HG03159 (cell line): ENCODE results near the gene CELF4.

Experiments
- ATAC-seq: cut with Tn5 transposase; IDR thresholded peaks from one replicate; pipeline ENCODE4 v1.9.1; 2021; ENCODE audit warnings: mild to moderate bottlenecking, moderate library complexity; ENCODE audit not compliant: unreplicated experiment

The CELF4 gene

DNA sequence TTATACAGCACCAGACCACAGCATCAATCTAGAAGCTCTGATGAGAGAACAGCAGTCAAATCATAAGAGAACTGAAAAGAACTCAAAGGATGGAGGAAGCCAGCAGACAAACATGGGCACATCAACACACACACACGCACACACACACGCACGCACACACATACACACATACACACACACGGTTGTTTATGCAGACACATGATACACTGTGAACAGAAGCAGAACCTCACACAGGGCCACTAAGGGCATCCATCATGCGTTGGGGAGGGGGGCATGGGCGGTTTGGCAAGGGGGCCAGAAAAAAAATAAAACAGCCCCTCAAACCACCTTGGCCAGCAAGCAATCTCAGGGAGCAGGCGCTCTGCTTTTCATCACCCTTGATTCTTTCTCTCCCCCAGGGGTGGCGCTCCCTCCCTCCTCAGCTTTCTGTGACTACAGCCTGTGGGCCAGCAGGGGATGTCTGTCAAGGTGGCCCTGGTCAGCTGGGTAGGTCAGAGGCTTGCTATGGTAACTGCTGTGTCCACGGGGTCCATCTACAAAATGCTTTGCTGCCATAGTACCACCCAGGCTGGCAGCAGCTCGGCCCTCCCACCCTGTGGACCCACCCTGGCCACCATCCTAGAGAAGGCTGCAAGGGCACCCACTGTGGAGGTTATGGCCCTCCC is 318.0 kb downstream of the CELF4 start:
- ATAC-seq, result no peak

DNA sequence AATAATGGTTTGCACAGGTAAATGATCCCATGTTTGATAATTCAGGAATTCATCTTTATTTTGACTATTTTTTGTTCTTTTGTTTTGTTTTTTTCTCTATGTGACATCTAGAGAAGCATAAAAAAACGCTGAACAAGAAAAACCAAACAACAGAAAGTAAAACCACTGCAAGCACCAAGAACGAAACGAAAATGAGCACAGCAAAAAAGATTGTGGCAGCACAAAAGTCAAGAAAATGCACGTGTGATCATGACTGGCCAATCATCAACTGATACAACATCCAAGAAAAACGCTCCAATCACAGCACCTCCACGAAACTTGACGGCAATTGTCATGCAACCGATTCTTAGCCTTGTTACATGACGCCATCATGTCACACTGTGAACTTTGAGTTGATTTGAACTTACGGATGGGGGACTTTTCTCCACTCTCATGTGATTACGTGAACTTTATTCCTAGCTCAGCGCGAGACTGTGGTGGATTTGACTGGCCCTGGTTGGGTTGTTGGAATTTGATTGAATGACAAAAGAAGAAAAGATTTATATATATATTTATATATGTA is 318.7 kb downstream of the CELF4 start:
- no peak for ATAC-seq

DNA sequence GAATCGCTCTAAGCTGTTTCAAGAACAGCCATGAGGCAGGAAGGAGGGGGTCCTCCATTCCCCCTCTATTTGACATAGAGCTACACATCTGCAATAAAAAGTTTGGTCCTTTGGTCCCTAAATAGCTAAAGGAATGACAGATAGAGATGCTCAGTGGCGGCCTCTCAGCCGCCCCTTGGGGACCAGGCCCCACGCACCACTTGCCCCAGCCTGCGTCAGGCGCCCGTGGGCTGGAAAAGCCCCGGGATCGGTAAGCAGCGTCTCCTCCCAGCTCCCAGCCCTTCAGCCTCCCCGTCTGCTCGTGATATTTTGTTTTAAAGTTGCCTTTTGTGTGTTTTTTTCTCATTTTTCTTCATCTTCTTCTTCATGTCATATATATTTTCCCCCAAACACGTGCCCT is 321.0 kb downstream of the CELF4 start:
- ATAC-seq, result no peak

DNA sequence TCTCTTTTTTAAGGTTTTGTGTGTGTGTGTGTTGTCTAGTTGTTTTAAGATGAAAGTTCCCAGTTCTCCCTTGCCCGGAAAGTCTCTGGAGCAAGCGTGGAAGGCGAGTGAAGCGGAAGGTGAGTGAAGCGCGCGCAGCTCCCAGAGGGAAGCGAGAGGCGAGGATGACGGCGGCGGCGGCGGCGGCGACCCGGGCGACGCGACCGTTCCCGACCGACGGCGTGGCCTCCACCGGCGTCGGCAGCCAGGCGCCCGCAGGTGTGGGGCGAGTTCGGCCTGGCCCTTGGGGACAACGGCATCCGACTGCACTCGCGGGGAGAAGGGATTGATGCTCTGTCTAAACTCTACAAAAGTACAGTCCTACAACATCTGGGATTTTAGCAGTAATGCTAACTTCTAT is 321.9 kb downstream of the CELF4 start:
- ATAC-seq, result no peak

DNA sequence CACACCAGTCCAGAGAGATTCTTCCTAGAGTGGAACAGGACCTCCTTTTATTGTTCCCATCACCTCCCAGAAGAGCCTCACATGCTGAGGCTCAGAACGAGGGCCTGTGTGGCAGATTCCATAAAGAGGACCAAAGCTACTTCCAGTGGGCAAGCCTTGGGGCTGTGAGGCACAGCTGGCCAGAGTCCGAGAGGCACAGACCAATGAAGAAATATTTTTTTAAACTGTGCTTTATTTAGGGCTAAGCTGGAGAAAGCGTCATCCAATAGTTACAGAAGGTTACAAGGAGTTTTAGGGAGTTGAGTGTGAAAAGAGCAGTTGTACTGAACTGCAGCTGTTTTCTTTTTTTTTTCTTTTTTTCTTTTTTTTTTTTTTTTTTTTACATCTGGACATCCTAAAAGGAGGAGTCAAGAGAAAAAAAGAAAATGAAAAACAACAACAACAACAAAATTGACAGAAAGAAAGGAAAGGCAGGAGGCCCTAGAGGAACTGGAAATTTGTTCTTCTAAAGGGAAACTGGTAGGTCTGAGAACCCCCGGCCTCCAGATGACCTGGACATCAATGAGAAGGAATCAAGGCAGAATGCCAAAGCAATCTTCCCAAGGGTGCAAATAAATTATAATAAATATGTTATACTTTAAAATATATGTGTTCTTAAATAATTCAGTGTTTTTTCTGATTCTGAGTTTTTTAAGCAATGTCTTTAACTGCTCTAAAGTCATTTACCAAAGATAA is 322.6 kb downstream of the CELF4 start:
- no peak for ATAC-seq

DNA sequence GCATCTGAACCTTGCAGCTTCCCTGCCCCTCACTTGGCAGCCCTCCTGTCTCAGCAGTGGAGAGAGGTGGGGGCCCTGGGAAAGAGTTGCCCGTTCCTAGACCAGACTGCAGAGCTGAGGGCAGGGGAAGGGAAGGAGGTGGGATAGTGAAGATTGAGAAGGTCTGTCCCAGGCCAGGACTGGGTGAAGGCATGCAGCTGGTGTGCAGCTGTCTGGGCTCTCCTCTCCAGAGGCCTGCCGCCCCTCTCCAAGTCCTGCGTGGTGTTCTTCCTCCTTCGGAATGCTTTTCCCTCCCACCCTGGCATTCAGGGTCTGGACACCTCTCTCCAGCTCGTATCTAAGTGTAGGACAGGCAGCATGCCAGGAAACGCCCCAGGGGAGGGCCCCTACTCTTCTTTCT is 323.5 kb downstream of the CELF4 start:
- ATAC-seq, result no peak

- ATAC-seq, result no peak
Measured at GRCh38 chr18:37238282-37239108, 327.1 kb downstream of the CELF4 start.

- no peak for ATAC-seq
Measured at GRCh38 chr18:37235583-37235982, 330.0 kb downstream of the CELF4 start.

- ATAC-seq, result no peak
Measured at GRCh38 chr18:37231251-37231650, 334.3 kb downstream of the CELF4 start.

DNA sequence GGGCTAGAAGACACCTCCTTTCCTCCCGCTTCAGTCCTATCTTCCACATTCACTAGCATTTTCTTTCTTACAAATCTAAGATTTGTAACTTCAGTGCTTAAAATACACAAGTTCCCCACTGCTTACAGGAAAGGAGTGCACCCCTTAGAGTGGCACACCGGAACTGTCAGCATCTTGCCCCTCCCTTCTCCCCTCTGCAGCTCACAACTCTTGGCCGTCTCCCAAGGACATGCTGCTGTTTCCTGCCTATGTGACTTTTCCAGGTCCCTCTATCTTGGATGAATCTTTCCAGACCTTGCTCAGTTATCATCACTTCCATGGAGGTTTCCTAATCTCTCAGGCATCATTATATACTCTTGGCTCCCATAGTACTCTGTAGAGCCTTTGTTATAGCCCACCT is 334.8 kb downstream of the CELF4 start:
- no peak for ATAC-seq

- no peak for ATAC-seq
Measured at GRCh38 chr18:37225279-37225678, 340.3 kb downstream of the CELF4 start.

GRCh38 chr18:37222999-37223378 is 342.6 kb downstream of the CELF4 start:
- ATAC-seq, result no peak

DNA sequence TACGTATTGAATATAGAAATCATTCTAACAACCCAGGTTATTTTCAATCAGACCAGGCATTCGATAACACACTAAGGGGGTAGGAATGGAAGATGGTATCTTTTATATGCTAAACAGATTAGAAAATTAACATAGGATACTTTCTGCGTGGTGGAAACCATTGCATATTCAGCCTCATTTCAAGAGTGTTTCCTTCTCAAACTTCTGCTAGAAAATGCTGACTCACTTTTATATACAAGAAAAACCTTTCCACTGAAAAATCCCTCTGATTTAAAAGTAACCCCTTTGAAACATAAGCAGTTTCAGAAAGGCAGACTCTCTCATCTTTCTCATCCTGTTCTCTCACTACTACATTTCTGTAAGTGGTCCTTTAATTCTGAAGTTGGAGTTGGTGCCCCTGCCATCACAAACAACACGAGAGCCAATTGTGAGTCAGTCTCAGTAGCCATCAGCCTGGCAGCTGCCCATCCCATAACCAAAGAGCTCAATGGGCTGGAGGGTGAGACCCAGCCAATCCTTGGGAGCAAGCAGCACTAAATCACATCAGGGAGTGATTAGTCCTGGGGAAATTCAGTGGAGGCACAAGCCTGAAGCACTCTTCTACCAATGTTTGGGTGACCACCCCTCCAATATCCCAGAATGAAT is 343.1 kb downstream of the CELF4 start:
- no peak for ATAC-seq

GRCh38 chr18:37219257-37219656 is 346.3 kb downstream of the CELF4 start:
- no peak for ATAC-seq

GRCh38 chr18:37218022-37218590 is 347.5 kb downstream of the CELF4 start:
- ATAC-seq, result no peak

GRCh38 chr18:37210781-37211180 is 354.8 kb downstream of the CELF4 start:
- ATAC-seq, result no peak

DNA sequence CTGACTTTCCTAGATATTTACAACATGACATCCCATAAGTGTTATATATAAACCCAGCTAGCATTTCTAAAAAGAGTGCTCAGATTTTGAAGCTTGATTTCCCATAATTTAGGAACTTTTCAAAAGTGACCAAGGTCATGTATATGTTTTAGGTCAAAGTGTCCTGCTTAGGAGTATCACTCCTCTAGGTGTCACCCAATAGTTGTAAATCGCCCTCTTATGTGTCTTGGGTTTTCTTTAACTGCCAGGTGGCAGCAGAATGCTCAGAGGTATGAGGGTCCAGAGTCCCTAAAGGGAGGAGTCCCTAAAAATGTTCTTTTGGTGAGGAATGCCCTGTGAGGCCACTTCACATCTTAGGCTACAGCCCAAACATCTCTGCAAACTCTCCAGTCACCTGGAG is 358.3 kb downstream of the CELF4 start:
- no peak for ATAC-seq

DNA sequence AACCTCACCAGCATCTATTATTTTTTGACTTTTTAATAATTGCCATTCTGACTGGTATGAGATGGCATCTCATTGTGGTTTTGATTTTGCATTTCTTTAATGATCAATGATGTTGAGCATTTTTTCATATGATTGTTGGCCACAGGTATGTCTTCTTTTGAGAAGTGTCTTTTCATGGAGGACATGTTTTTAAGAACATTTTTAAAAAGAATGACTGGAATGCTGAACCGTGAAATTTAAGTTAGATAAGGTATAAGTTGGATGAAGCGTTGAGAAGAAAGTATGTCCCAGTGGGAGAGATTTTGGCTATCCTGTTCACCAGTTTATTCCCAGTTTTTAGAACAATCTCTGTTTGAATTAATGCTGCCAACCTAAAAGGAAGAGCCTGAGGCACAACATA is 365.9 kb downstream of the CELF4 start:
- ATAC-seq, result no peak
